Esophagus squamous epithelium (tissue), 5 donors: ENCODE data around the gene SLF2. TPM values are rescaled to one million over a fixed set of nuclear protein-coding genes. Genes with fewer than 3 reads are reported as not detected.

Source experiments
- DNase-seq: peaks from one replicate; lab custom pipeline; 2025; lab: John Stamatoyannopoulos, UW
- H3K27ac ChIP-seq, 4 donors: fragments of 200-600 bp; sonication (generic); one replicate each; pipeline ENCODE4 v1.5.1; 2016 to 2019; ENCODE audit warnings: mild to moderate bottlenecking in 1 of 4
- H3K27me3 ChIP-seq, 4 donors: fragments of 200-600 bp; sonication (generic); 1 replicate in 3 of 4; 2 replicates in 1 of 4; pipeline versions ENCODE4 v1.5.1 to v1.6.0; 2017 to 2021; ENCODE audit warnings: antibody characterized with exemption in 1 of 4
- H3K36me3 ChIP-seq, 3 donors: fragments of 200-600 bp; sonication (generic); one replicate each; pipeline ENCODE4 v1.5.1; 2016 to 2019
- H3K4me1 ChIP-seq, 3 donors: fragments of 200-600 bp; sonication (generic); one replicate each; pipeline ENCODE4 v1.5.1; 2017 to 2019
- H3K4me3 ChIP-seq, 4 donors: fragments of 200-600 bp; sonication (generic); 1 replicate in 3 of 4; 2 replicates in 1 of 4; pipeline ENCODE4 v1.5.1; 2016 to 2019; ENCODE audit warnings: mild to moderate bottlenecking in 2 of 4, moderate library complexity in 1 of 4
- H3K9me3 ChIP-seq, 3 donors: fragments of 200-600 bp; sonication (generic); one replicate each; pipeline ENCODE4 v1.5.1; 2016 to 2019
- CTCF ChIP-seq, 6 experiments: fragments of 450-650 bp in 4 of 6; fragments of 200-600 bp in 2 of 6; sonication (generic) in 2 of 6; IDR thresholded peaks; one replicate each; pipeline ENCODE4 v1.5.1; 2016 to 2019; ENCODE audit warnings: antibody characterized with exemption in 6 of 6, mild to moderate bottlenecking in 4 of 6, moderate library complexity in 4 of 6
- POLR2A ChIP-seq, 4 donors: fragments of 450-650 bp; IDR thresholded peaks; one replicate each; pipeline ENCODE4 v1.6.1; 2017; ENCODE audit warnings: antibody characterized with exemption in 4 of 4, mild to moderate bottlenecking in 4 of 4, moderate library complexity in 3 of 4
- WGBS, 2 donors: methylation state at CpG; one replicate each; pipeline ENCODE4 v1.1.5; 2018; 5-methylcytosine and 5-hydroxymethylcytosine counted together
- intact Hi-C: fragments of 100-400 bp; cut with DNase I; formaldehyde crosslinking; loops from one replicate; pipeline ENCODE4 v1.15.0; 2022
- total RNA-seq, 4 donors: library from RNA; depleted of rRNA; stranded (reverse); fragments of >200 nt; gene quantifications; one replicate each; pipeline ENCODE4 v1.1.0, GENCODE V29; 2016
- donor health status: DM: yes; HTN: yes; CAD: no.

The SLF2 gene
- total RNA-seq, result 10 to 100 TPM; 12.1 to 24.8 (median 13.5) TPM

DNA sequence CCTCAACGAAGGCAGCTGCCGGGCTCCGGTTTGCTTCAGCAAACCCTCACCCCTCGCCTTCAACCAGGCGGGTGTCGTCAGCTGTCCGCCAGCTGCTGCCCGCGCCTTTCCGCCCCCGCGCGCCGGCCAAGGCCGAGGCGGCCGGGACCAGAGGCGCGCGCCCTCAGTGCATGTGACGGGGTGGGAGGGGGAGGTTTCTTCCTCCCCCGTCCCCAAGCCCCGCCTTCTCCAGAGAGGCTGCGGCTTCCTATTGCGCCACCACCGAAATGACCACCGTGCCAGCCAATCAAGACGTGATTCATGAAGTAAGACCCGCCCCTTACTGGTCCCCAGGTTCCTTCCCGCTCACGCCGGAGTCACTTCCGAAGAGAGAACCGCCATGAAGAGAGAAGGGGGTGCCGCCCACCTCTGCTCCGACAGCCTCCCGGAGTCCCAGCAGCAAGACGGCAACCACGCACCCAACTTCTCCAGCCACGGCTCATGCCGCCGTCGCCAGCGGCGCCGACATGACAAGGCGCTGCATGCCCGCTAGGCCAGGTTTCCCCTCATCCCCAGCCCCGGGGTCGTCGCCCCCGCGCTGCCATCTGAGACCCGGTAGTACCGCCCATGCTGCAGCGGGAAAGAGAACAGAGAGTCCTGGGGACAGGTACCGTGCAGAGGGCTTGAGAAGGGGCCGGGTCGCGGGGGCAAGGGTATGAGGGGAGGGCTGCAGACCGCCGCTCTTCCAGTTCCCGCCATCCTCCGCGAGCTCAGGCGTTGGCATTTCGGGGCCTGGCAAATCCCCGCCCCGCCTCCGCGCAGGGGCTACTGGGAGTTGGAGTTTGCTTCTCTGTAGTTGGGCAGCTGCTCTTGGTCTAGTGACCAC lies at the start of gene SLF2:
SLF2 (plus strand) TSS at position 359 of the 865 bp plus-strand sequence; CDS start at position 507, 148 bp downstream.
- Histone ChIP-seq H3K36me3 (peaks cover 0 to 23% (median 11%) of the 10 kb centered on the region in 3 donors), H3K27me3 (no peaks in the 10 kb centered on the region), H3K4me1 (peaks cover 7 to 38% (median 20%) of the 10 kb centered on the region in 3 donors), H3K9me3 (no peaks in the 10 kb centered on the region), H3K27ac (peak within 1 kb of the TSS; percentile 88 to 97 (median 96)), H3K4me3 (peak within 1 kb of the TSS; percentile 85 to 98 (median 96))
- peak in 1 of 6 experiments; percentile 9 for TF ChIP-seq CTCF (IDR thresholded peaks at IDR 0.05)
- peak in 2 of 4 donors; percentile 74 to 75 for TF ChIP-seq POLR2A (IDR thresholded peaks at IDR 0.05)
- peak; percentile 88 for DNase-seq
- 0% methylated on average over 1 to 3 of the region's 71 CpGs for WGBS, 2 donors
- intact Hi-C loops, result no loop called here

- TF ChIP-seq CTCF (IDR thresholded peaks at IDR 0.05) (no peak), POLR2A (IDR thresholded peaks at IDR 0.05) (no peak)
- WGBS, 2 donors, result 72 to 83% methylated on average over 6 to 7 of the region's 7 CpGs
- intact Hi-C loops, result no loop called here
- DNase-seq, result no peak
- no peaks in the 10 kb centered on the region for H3K9me3 ChIP-seq
- no peak overlapping the region for H3K27ac ChIP-seq
- peaks cover 0 to 5% (median 0%) of the 10 kb centered on the region in 3 donors for H3K4me1 ChIP-seq
- no peak overlapping the region for H3K4me3 ChIP-seq
- peaks cover 0 to 98% (median 1%) of the 10 kb centered on the region in 4 donors for H3K27me3 ChIP-seq
- no peaks in the 10 kb centered on the region for H3K36me3 ChIP-seq
Observed at GRCh38 chr10:100863433-100863832, 49.3 kb upstream of the SLF2 start.

DNA sequence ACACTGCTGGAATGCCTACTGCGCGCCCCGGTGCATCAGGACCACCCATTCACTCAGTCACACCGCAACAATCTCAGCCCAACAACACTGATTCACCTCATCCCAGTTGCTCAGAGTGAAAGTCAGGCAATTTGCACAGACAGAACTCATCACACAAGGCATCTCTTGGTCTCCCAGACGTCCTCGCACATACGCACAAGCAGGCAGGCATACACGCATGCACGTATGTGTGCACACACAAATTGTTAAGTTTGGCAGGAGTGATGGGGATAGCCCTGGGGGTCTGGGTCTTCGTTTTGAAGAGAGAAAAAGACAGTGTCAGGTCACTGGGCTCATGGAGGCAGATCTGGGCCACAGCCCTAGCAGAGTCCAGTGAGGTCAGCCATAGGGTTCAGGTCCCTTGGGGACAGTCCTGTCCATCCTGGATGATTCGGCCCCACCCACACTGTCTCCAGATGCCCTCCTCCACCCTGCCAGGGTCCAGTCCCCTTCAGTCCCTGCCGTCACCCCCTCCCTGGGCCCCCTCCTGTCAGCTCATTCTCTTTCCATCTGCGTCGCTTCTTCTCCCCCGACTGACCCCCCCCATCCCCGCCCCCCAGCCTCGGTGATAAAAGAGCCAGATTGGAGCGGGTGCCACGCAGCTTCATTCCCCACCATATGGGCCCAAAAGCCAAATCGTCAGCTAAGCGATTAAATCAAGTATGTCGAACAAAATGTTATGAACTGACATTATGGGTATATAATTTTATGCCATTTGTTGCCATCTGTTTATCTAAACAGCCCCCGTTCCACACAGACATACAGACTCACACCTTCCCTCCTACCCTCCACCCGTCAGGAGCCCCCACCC lies 48.5 kb upstream of the SLF2 start:
- 72 to 86% methylated on average over 11 to 19 of the region's 24 CpGs for WGBS, 2 donors
- H3K4me1 ChIP-seq, result peaks cover 0 to 5% (median 0%) of the 10 kb centered on the region in 3 donors
- no peaks in the 10 kb centered on the region for H3K9me3 ChIP-seq
- no peaks in the 10 kb centered on the region for H3K36me3 ChIP-seq
- H3K4me3 ChIP-seq, result no peak overlapping the region
- H3K27ac ChIP-seq, result no peak overlapping the region
- H3K27me3 ChIP-seq, result peaks cover 0 to 97% (median 1%) of the 10 kb centered on the region in 4 donors
- DNase-seq, result no peak
- intact Hi-C loops, result no loop called here
- no peak for TF ChIP-seq CTCF (IDR thresholded peaks at IDR 0.05)
- TF ChIP-seq POLR2A (IDR thresholded peaks at IDR 0.05), result no peak

GRCh38 chr10:100864978-100865377 lies 47.8 kb upstream of the SLF2 start:
- Histone ChIP-seq H3K9me3 (no peaks in the 10 kb centered on the region), H3K4me3 (no peak overlapping the region), H3K4me1 (peaks cover 0 to 5% (median 0%) of the 10 kb centered on the region in 3 donors), H3K27ac (no peak overlapping the region), H3K27me3 (peaks cover 0 to 91% (median 1%) of the 10 kb centered on the region in 4 donors), H3K36me3 (no peaks in the 10 kb centered on the region)
- TF ChIP-seq POLR2A (IDR thresholded peaks at IDR 0.05) (no peak), CTCF (IDR thresholded peaks at IDR 0.05) (no peak)
- intact Hi-C loops, result no loop called here
- DNase-seq, result no peak
- WGBS, 2 donors, result 10 to 40% methylated on average over 1 to 2 of the region's 4 CpGs
